ENCODE results near the gene SORT1. TPM values are rescaled to one million over a fixed set of nuclear protein-coding genes. Genes with fewer than 3 reads are reported as not detected.

Gene SORT1
- total RNA-seq, 1 experiment from 2014 or later, result 47.9 TPM

DNA sequence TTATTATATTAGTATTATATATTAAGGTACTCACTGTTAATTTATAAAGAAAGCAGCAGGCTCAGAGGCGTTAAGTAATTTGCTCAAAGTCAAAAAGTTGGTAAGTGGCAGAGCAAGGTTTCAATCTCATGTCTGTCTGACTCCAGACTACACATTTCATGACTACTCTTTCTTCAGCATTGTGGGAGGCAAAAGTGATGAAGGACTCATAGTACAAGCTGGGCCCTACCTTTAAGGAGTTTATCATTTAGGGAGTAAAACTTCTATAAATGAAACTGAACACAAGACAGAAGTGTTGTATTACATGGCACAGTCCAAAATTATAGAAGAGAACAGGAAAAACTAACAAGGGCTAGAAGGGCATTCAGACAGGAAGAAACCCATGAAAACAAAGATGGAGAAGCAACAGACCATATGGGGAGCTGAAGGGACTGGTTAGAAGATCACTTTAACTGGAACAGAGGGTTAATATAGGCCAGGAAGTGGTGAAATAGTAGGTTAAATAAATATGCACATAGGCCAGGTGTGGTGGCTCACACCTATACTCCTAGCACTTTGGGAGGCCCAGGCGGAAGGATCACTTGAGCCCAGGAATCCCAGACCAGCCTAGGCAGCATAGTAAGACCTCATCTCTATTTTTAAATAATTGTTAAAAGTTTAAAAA, 11.5 kb downstream of the SORT1 start:
- no peak overlapping the region for H2AK5ac ChIP-seq (ENCODE audit: insufficient read length, low read length)
- no peak overlapping the region for H4K8ac ChIP-seq (replicated peaks; ENCODE audit: insufficient read length, low read depth, low read length)
- H3K4ac ChIP-seq (ENCODE audit: low read depth, low read length), result no peak overlapping the region
- DNase-seq, result no peak
- no peak overlapping the region for H3K9ac ChIP-seq (ENCODE audit: extremely low read depth, insufficient read length, low read length)
- TF ChIP-seq, protein P1, sequence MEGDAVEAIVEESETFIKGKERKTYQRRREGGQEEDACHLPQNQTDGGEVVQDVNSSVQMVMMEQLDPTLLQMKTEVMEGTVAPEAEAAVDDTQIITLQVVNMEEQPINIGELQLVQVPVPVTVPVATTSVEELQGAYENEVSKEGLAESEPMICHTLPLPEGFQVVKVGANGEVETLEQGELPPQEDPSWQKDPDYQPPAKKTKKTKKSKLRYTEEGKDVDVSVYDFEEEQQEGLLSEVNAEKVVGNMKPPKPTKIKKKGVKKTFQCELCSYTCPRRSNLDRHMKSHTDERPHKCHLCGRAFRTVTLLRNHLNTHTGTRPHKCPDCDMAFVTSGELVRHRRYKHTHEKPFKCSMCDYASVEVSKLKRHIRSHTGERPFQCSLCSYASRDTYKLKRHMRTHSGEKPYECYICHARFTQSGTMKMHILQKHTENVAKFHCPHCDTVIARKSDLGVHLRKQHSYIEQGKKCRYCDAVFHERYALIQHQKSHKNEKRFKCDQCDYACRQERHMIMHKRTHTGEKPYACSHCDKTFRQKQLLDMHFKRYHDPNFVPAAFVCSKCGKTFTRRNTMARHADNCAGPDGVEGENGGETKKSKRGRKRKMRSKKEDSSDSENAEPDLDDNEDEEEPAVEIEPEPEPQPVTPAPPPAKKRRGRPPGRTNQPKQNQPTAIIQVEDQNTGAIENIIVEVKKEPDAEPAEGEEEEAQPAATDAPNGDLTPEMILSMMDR (conservative IDR thresholded peaks at IDR 0.05), result no peak
- Mint-ChIP-seq H3K4me3 (no peak overlapping the region), H3K9me3 (peaks cover 3 to 4% of the 10 kb centered on the region in 2 experiments; a peak in 2 of 5 replicates), H3K27ac (peak overlapping the region in 1 of 3 experiments; percentile 8; a peak in 1 of 7 replicates), H3K27me3 (ENCODE audit: low read depth) (no peaks in the 10 kb centered on the region), H3K4me1 (peaks cover 23 to 32% of the 10 kb centered on the region in 2 experiments), H3K36me3 (ENCODE audit: insufficient read depth in 1 of 3, low read depth in 3 of 3) (peaks cover 6 to 13% (median 7%) of the 10 kb centered on the region in 3 experiments)
- no peak overlapping the region for H2BK5ac ChIP-seq (ENCODE audit: insufficient read length, low read length)
- H3K4me2 ChIP-seq (ENCODE audit: insufficient read depth, insufficient read length, low read length), result no peak overlapping the region
- no peak overlapping the region for H4K91ac ChIP-seq (ENCODE audit: insufficient read length, low read depth, low read length)
- peaks cover 4% of the 10 kb centered on the region; the same call in 1 of the 2 replicates for H3K4me1 ChIP-seq (ENCODE audit: insufficient read depth, low read length)
- H3K79me2 ChIP-seq (ENCODE audit: insufficient read depth, low read length), result peaks cover 10% of the 10 kb centered on the region; the same call in 1 of the 2 replicates
- no peak overlapping the region for H3K56ac ChIP-seq (ENCODE audit: insufficient read length, low read depth, low read length)
- H2BK15ac ChIP-seq (ENCODE audit: low read depth, low read length), result no peak overlapping the region
- no CpG with 5 or more reads among the region's 2 CpGs for WGBS (ENCODE audit: extremely low coverage, insufficient read length, low lambda C conversion rate)
- H3K23ac ChIP-seq (ENCODE audit: insufficient read length, low read depth, low read length), result no peak overlapping the region
- no peak overlapping the region for H3K27ac ChIP-seq (ENCODE audit: insufficient read length, low read depth, low read length)
- H3K23me2 ChIP-seq (ENCODE audit: insufficient read length, low read depth, low read length, poor library complexity, severe bottlenecking), result no peaks in the 10 kb centered on the region
- no peaks in the 10 kb centered on the region for H3K9me3 ChIP-seq (ENCODE audit: control insufficient read depth, low read depth, low read length)
- peaks cover 17% of the 10 kb centered on the region for H3K79me1 ChIP-seq (ENCODE audit: insufficient read depth, low read depth, low read length, poor library complexity, severe bottlenecking)
- H3K14ac ChIP-seq (ENCODE audit: insufficient read depth, low read length), result no peak overlapping the region
- H4K20me1 ChIP-seq (ENCODE audit: control insufficient read depth, insufficient read depth, insufficient read length), result no peaks in the 10 kb centered on the region
- H3T11ph ChIP-seq (ENCODE audit: low read length), result no peak overlapping the region
- H3K18ac ChIP-seq (ENCODE audit: insufficient read length, low read depth, low read length), result no peak overlapping the region
- no peak overlapping the region for H4K5ac ChIP-seq (ENCODE audit: insufficient read length, low read depth, low read length)
- no peak overlapping the region for H2BK120ac ChIP-seq (ENCODE audit: low read depth, low read length, poor library complexity, severe bottlenecking)
- no peaks in the 10 kb centered on the region for H3K27me3 ChIP-seq (ENCODE audit: insufficient read depth, low read length)
- no peak overlapping the region for H2BK12ac ChIP-seq (ENCODE audit: insufficient read length, low read depth, low read length)
- peak overlapping the region; percentile 49 for H2BK20ac ChIP-seq (ENCODE audit: low read depth, low read length, poor library complexity, severe bottlenecking)
- no peak overlapping the region for H2AFZ ChIP-seq (ENCODE audit: low read length)
